Measurements from ENCODE around the gene MYEOV. TPM values are rescaled to one million over a fixed set of nuclear protein-coding genes. Genes with fewer than 3 reads are reported as not detected.

The MYEOV gene
- total and polyA plus RNA-seq, 5 donors from 2014 or later, result 1.0 TPM; not detected in 4

DNA sequence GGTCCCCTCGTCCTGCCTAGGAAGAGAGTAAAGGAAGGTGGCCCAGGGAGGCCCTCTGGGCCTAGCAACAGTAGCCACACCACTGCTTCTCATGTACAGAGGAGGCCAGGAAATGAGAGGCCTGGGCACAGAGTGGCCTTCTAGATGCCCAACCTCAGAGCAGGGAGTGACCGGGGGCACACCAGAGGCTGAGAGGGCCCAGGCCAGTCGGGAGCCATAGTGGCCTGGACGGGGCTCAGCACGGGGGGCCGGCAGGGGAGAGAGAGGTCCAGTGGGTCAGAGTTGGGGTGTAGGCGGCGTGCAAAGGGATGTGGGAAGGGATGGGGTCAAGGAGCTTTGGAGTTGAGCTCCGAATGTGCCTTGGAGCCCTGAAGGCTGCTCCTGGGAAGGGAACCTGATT is 25.0 kb upstream of the MYEOV start:
- H3K27ac ChIP-seq (ENCODE audit: insufficient read depth, low read length, poor library complexity, severe bottlenecking), result no peak overlapping the region
- no peak overlapping the region for H3K4me3 Mint-ChIP-seq
- no peaks in the 10 kb centered on the region for H3K4me1 Mint-ChIP-seq
- H3K27me3 Mint-ChIP-seq, result no peaks in the 10 kb centered on the region
- H3K36me3 Mint-ChIP-seq, result no peaks in the 10 kb centered on the region
- no peak for ATAC-seq (ENCODE audit: low read depth in 2 of 2)
- no peak overlapping the region for H3K4me3 ChIP-seq (ENCODE audit: low read depth, low read length)
- no peaks in the 10 kb centered on the region for H3K36me3 ChIP-seq (ENCODE audit: control insufficient read depth, insufficient read depth, low read length)
- no peak for DNase-seq
- H3K27me3 ChIP-seq (ENCODE audit: control insufficient read depth, insufficient read depth, low read length), result no peaks in the 10 kb centered on the region
- no peaks in the 10 kb centered on the region for H3K4me1 ChIP-seq (ENCODE audit: control insufficient read depth, insufficient read depth, low read length, poor library complexity, severe bottlenecking)
- no peaks in the 10 kb centered on the region for H3K9me3 ChIP-seq (ENCODE audit: control insufficient read depth in 2 of 2, low read length in 2 of 2)
- H3K9me3 Mint-ChIP-seq, result peaks cover 0 to 1% (median 0%) of the 10 kb centered on the region in 7 donors
- H3K27ac Mint-ChIP-seq, result no peak overlapping the region

DNA sequence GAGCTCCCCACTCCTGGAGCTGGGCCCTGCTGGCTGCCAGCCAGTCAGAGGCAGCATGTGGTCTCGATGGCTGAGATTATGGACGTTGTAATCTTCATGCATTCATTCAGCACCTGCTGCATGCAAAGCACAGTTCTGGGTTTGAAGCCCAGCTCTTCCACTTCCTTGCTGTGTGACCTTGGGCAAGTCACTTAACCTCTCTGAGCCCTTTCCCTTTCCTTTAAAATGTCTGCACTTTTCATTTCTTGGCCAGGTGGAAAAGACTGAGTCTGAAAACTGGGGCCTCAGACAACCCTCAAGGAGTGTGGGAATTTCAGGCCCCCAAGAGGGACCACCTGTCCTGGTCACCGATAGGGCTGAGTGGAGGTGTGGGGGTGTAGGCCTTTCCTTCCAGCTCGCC is 24.6 kb upstream of the MYEOV start:
- H3K9me3 Mint-ChIP-seq, result peaks cover 0 to 1% (median 0%) of the 10 kb centered on the region in 7 donors
- Histone ChIP-seq H3K27ac (ENCODE audit: insufficient read depth, low read length, poor library complexity, severe bottlenecking) (no peak overlapping the region), H3K27me3 (ENCODE audit: control insufficient read depth, insufficient read depth, low read length) (no peaks in the 10 kb centered on the region), H3K4me1 (ENCODE audit: control insufficient read depth, insufficient read depth, low read length, poor library complexity, severe bottlenecking) (no peaks in the 10 kb centered on the region), H3K9me3 (ENCODE audit: control insufficient read depth in 2 of 2, low read length in 2 of 2) (no peaks in the 10 kb centered on the region), H3K36me3 (ENCODE audit: control insufficient read depth, insufficient read depth, low read length) (no peaks in the 10 kb centered on the region), H3K4me3 (ENCODE audit: low read depth, low read length) (no peak overlapping the region)
- H3K36me3 Mint-ChIP-seq, result no peaks in the 10 kb centered on the region
- no peaks in the 10 kb centered on the region for H3K27me3 Mint-ChIP-seq
- no peak overlapping the region for H3K27ac Mint-ChIP-seq
- no peak for ATAC-seq (ENCODE audit: low read depth in 2 of 2)
- DNase-seq, result no peak
- H3K4me1 Mint-ChIP-seq, result no peaks in the 10 kb centered on the region
- H3K4me3 Mint-ChIP-seq, result no peak overlapping the region

DNA sequence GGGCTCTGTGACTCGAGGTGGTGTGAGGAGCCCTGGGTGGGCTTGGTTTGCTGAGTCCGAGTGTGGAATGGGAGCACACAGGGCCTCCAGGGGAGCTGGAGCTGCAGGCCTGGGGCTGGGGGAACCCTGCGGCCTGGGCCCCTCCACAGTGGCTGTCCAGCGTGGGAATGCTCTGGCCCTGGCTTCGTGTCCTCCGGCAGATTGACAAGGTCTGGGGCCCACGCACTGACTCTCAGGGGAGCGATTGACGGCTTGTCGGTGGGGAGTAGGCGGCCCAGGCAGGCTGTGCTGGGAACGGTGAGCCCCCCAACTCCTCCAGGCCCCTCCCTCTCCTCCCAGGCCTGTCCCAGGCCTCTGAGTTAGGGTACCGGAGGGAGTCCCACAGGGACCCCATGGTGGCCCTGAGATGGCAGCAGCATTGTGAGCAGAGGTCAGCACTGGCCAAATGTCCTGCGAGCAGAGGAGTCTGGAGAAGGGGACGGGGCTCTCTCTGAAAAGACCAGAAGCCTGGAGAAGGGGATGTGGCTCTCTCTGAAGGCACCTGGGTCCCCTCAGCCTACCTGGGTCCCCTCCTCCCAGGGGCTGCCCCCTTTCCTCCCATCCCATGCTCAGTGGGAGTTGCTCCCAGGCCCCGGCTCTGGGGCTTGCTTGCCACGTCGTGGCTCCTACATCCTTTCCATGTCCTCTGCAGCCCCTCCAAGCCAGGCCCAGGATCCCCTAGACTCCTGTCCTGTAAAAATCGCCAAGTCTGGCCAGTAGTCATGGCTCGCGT is 23.8 kb upstream of the MYEOV start:
- peaks cover 0 to 2% (median 0%) of the 10 kb centered on the region in 7 donors for H3K9me3 Mint-ChIP-seq
- H3K9me3 ChIP-seq (ENCODE audit: control insufficient read depth in 2 of 2, low read length in 2 of 2), result no peaks in the 10 kb centered on the region
- H3K4me3 ChIP-seq (ENCODE audit: low read depth, low read length), result no peak overlapping the region
- no peak overlapping the region for H3K4me3 Mint-ChIP-seq
- no peaks in the 10 kb centered on the region for H3K36me3 ChIP-seq (ENCODE audit: control insufficient read depth, insufficient read depth, low read length)
- no peaks in the 10 kb centered on the region for H3K36me3 Mint-ChIP-seq
- no peak overlapping the region for H3K27ac Mint-ChIP-seq
- H3K4me1 Mint-ChIP-seq, result no peaks in the 10 kb centered on the region
- no peak for ATAC-seq (ENCODE audit: low read depth in 2 of 2)
- no peak overlapping the region for H3K27ac ChIP-seq (ENCODE audit: insufficient read depth, low read length, poor library complexity, severe bottlenecking)
- H3K4me1 ChIP-seq (ENCODE audit: control insufficient read depth, insufficient read depth, low read length, poor library complexity, severe bottlenecking), result no peaks in the 10 kb centered on the region
- DNase-seq, result no peak
- no peaks in the 10 kb centered on the region for H3K27me3 ChIP-seq (ENCODE audit: control insufficient read depth, insufficient read depth, low read length)
- no peaks in the 10 kb centered on the region for H3K27me3 Mint-ChIP-seq

DNA sequence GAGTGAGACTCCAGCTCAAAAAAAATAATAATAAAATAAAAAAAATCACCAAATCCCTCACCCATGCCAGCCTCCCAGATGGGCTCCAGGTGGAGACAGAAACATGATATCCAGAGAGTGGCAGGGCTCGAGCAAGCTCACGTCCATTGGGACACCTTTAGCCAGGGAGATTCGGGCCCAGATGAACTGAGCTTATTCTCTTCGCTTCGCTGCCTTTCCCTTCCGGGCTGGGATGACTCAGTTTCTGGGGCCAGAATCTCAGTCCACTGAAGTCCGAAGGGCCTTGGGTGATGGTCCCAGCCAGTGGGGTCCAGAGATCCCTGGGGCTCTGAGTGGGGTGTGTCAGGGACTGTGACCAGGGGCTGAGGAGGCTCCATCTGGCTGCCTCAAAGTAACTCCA is 23.0 kb upstream of the MYEOV start:
- H3K27me3 Mint-ChIP-seq, result no peaks in the 10 kb centered on the region
- no peak overlapping the region for H3K4me3 Mint-ChIP-seq
- DNase-seq (no peak), ATAC-seq (ENCODE audit: low read depth in 2 of 2) (no peak)
- H3K9me3 Mint-ChIP-seq, result peaks cover 0 to 5% (median 0%) of the 10 kb centered on the region in 7 donors
- no peaks in the 10 kb centered on the region for H3K36me3 ChIP-seq (ENCODE audit: control insufficient read depth, insufficient read depth, low read length)
- no peaks in the 10 kb centered on the region for H3K4me1 ChIP-seq (ENCODE audit: control insufficient read depth, insufficient read depth, low read length, poor library complexity, severe bottlenecking)
- H3K36me3 Mint-ChIP-seq, result no peaks in the 10 kb centered on the region
- no peaks in the 10 kb centered on the region for H3K4me1 Mint-ChIP-seq
- no peaks in the 10 kb centered on the region for H3K27me3 ChIP-seq (ENCODE audit: control insufficient read depth, insufficient read depth, low read length)
- H3K27ac Mint-ChIP-seq, result no peak overlapping the region
- H3K27ac ChIP-seq (ENCODE audit: insufficient read depth, low read length, poor library complexity, severe bottlenecking), result no peak overlapping the region
- H3K9me3 ChIP-seq (ENCODE audit: control insufficient read depth in 2 of 2, low read length in 2 of 2), result no peaks in the 10 kb centered on the region
- H3K4me3 ChIP-seq (ENCODE audit: low read depth, low read length), result no peak overlapping the region

DNA sequence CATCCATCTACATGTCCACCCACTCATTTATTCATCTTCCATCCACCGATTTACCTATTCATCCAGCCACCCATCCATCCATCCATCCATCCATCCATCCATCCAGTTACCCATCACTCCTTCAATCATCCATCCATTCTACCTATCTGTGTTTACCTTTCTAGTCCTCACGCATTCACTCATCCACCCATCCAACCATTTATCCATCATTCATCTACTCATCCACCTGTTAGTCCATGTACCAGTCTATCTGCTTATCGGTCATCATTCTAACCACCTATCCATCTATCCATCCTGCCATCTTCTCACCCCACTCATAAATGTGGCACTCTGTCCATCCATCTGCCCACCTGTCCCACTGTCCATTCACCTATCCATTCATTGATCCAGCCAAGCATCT is 21.9 kb upstream of the MYEOV start:
- H3K27ac ChIP-seq (ENCODE audit: insufficient read depth, low read length, poor library complexity, severe bottlenecking), result no peak overlapping the region
- no peak overlapping the region for H3K4me3 ChIP-seq (ENCODE audit: low read depth, low read length)
- Mint-ChIP-seq H3K27me3 (no peaks in the 10 kb centered on the region), H3K36me3 (no peaks in the 10 kb centered on the region), H3K4me3 (no peak overlapping the region), H3K4me1 (no peaks in the 10 kb centered on the region), H3K27ac (no peak overlapping the region), H3K9me3 (peaks cover 0 to 5% (median 0%) of the 10 kb centered on the region in 7 donors)
- DNase-seq (no peak), ATAC-seq (ENCODE audit: low read depth in 2 of 2) (peak in 1 of 2 donors; percentile 17)
- H3K4me1 ChIP-seq (ENCODE audit: control insufficient read depth, insufficient read depth, low read length, poor library complexity, severe bottlenecking), result no peaks in the 10 kb centered on the region
- H3K9me3 ChIP-seq (ENCODE audit: control insufficient read depth in 2 of 2, low read length in 2 of 2), result no peaks in the 10 kb centered on the region
- H3K36me3 ChIP-seq (ENCODE audit: control insufficient read depth, insufficient read depth, low read length), result no peaks in the 10 kb centered on the region
- H3K27me3 ChIP-seq (ENCODE audit: control insufficient read depth, insufficient read depth, low read length), result no peaks in the 10 kb centered on the region

DNA sequence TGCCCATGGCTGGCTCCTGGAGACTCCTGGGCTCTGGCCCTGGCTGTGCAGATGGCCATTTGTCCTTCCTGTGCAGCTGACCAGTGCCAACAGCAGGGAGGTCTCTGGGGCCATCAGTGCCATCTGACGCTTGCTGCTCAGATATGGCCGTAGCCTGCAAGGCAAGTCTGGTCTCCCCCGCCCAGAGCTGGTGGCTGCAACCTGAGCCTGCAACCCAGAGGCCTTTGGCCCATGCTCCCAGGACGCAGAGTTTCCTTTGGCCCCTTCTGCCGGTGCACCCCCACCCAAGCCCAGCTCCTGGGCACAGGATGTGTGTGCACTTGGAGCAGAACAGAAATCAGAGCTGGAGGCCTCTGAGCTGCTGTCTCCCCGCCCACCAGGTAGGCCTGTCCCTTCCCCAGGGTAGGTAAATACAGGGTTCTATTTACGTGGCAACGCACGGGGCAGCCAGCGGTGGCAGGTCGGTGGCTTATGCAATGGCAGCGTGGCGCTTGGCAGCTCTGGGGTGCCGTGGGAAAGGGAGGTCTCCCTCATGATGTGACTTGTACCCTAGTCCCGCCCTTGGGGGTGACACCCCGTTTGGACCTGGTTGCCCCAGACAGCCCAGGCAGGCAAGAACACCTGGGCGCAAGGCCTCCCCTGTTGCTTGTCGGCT is 21.0 kb upstream of the MYEOV start:
- H3K4me1 Mint-ChIP-seq, result no peaks in the 10 kb centered on the region
- no peaks in the 10 kb centered on the region for H3K36me3 ChIP-seq (ENCODE audit: control insufficient read depth, insufficient read depth, low read length)
- no peak for ATAC-seq (ENCODE audit: low read depth in 2 of 2)
- H3K4me3 ChIP-seq (ENCODE audit: low read depth, low read length), result no peak overlapping the region
- no peak for DNase-seq
- H3K4me3 Mint-ChIP-seq, result no peak overlapping the region
- no peaks in the 10 kb centered on the region for H3K4me1 ChIP-seq (ENCODE audit: control insufficient read depth, insufficient read depth, low read length, poor library complexity, severe bottlenecking)
- no peak overlapping the region for H3K27ac Mint-ChIP-seq
- no peaks in the 10 kb centered on the region for H3K27me3 Mint-ChIP-seq
- peaks cover 0 to 5% (median 1%) of the 10 kb centered on the region in 7 donors for H3K9me3 Mint-ChIP-seq
- H3K36me3 Mint-ChIP-seq, result no peaks in the 10 kb centered on the region
- H3K27me3 ChIP-seq (ENCODE audit: control insufficient read depth, insufficient read depth, low read length), result no peaks in the 10 kb centered on the region
- H3K27ac ChIP-seq (ENCODE audit: insufficient read depth, low read length, poor library complexity, severe bottlenecking), result no peak overlapping the region
- no peaks in the 10 kb centered on the region for H3K9me3 ChIP-seq (ENCODE audit: control insufficient read depth in 2 of 2, low read length in 2 of 2)

DNA sequence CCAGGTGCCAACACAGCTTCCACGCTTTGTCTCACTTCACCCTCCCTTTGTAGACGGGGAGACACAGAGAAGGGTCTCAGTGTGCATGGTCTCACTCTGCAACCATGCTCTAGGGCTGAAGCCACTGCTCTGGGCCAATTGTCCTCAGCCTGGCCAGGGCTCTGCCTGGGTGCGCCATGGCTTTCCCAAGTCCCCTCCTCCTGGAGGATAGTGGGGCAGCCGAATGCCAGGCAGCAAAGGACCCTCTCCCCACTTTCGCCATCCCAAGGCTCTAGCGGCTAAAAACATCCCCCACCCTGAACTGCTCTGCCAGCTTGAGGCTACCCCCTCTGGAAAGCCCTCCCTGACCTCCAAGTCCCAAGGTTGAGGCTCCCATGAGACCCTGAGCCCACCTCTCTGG is 20.4 kb upstream of the MYEOV start:
- H3K4me3 Mint-ChIP-seq, result no peak overlapping the region
- H3K27me3 Mint-ChIP-seq, result no peaks in the 10 kb centered on the region
- H3K9me3 Mint-ChIP-seq, result peaks cover 0 to 5% (median 1%) of the 10 kb centered on the region in 7 donors
- ATAC-seq (ENCODE audit: low read depth in 2 of 2), result no peak
- no peak for DNase-seq
- no peak overlapping the region for H3K27ac Mint-ChIP-seq
- no peaks in the 10 kb centered on the region for H3K36me3 Mint-ChIP-seq
- Histone ChIP-seq H3K4me1 (ENCODE audit: control insufficient read depth, insufficient read depth, low read length, poor library complexity, severe bottlenecking) (no peaks in the 10 kb centered on the region), H3K36me3 (ENCODE audit: control insufficient read depth, insufficient read depth, low read length) (no peaks in the 10 kb centered on the region), H3K27me3 (ENCODE audit: control insufficient read depth, insufficient read depth, low read length) (no peaks in the 10 kb centered on the region), H3K4me3 (ENCODE audit: low read depth, low read length) (no peak overlapping the region), H3K9me3 (ENCODE audit: control insufficient read depth in 2 of 2, low read length in 2 of 2) (no peaks in the 10 kb centered on the region), H3K27ac (ENCODE audit: insufficient read depth, low read length, poor library complexity, severe bottlenecking) (no peak overlapping the region)
- no peaks in the 10 kb centered on the region for H3K4me1 Mint-ChIP-seq

DNA sequence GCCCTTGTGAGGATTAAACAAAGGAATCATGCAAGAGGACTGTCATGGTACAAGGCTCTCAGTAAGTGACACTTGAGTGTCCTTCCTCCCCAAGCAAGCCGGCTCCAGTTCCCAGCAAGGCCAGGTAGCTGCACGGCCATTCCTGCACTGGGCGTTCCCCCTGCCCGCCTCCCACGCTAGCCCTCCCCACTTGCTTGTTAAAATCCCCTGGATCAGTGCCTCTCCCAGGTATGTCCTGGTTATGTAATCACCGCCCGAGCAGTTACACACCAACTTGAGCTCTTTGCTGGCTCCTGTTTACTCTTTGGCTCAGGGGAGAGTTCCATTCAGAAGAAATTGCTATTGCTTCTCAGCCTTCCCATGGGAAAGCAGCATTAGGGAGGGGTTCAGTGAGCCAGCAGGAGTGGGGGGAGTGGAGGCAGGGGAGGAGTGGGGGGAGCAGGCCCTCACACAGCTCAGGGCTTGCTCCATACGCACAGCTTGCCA is 19.4 kb upstream of the MYEOV start:
- Mint-ChIP-seq H3K36me3 (no peaks in the 10 kb centered on the region), H3K4me1 (no peaks in the 10 kb centered on the region)
- no peak for DNase-seq

More for the DNA sequence above, 19.4 kb upstream of the MYEOV start:
- Histone ChIP-seq H3K4me1 (ENCODE audit: control insufficient read depth, insufficient read depth, low read length, poor library complexity, severe bottlenecking) (no peaks in the 10 kb centered on the region), H3K4me3 (ENCODE audit: low read depth, low read length) (no peak overlapping the region), H3K9me3 (ENCODE audit: control insufficient read depth in 2 of 2, low read length in 2 of 2) (no peaks in the 10 kb centered on the region), H3K27ac (ENCODE audit: insufficient read depth, low read length, poor library complexity, severe bottlenecking) (no peak overlapping the region), H3K36me3 (ENCODE audit: control insufficient read depth, insufficient read depth, low read length) (no peaks in the 10 kb centered on the region), H3K27me3 (ENCODE audit: control insufficient read depth, insufficient read depth, low read length) (no peaks in the 10 kb centered on the region)
- H3K27me3 Mint-ChIP-seq, result no peaks in the 10 kb centered on the region
- no peak overlapping the region for H3K4me3 Mint-ChIP-seq
- H3K27ac Mint-ChIP-seq, result no peak overlapping the region
- no peak for ATAC-seq (ENCODE audit: low read depth in 2 of 2)
- H3K9me3 Mint-ChIP-seq, result peaks cover 0 to 5% (median 1%) of the 10 kb centered on the region in 7 donors

Data from CD4-positive, CD25-positive, alpha-beta regulatory T cell (primary cell).